GM20000 (cell line): ENCODE results near the gene FAM187B.

Experiments
- DNase-seq: peaks from one replicate; pipeline ENCODE4 v3.0.0; 2012; ENCODE audit warnings: low spot score
- CTCF ChIP-seq: IDR thresholded peaks from 2 replicates; pipeline ENCODE4 v1.5.1; 2012; ENCODE audit warnings: mild to moderate bottlenecking, control low read depth; ENCODE audit errors: extremely low read depth, missing control alignments

The FAM187B gene

GRCh38 chr19:35228177-35228930, at the start of gene FAM187B:
Gene FAM187B (minus strand): TSS chr19:35228739. CDS start chr19:35228680, 59 bp downstream.
- DNase-seq = no peak
- no peak for TF ChIP-seq CTCF

- DNase-seq = no peak
- TF ChIP-seq CTCF = no peak
These were observed 48.3 kb upstream of the FAM187B start for GRCh38 chr19:35276706-35277281.

GRCh38 chr19:35274323-35274722, 45.8 kb upstream of the FAM187B start:
- no peak for TF ChIP-seq CTCF
- no peak for DNase-seq

- DNase-seq = no peak
- no peak for TF ChIP-seq CTCF
These were observed 45.2 kb upstream of the FAM187B start for GRCh38 chr19:35273686-35274259.

- TF ChIP-seq CTCF = no peak
- DNase-seq = no peak
These were observed 44.6 kb upstream of the FAM187B start for GRCh38 chr19:35272954-35273649.

GRCh38 chr19:35272122-35272719, 43.7 kb upstream of the FAM187B start:
- no peak for DNase-seq
- no peak for TF ChIP-seq CTCF
